GM12878 (cell line): ENCODE measurements around the gene ARHGAP22.

ENCODE experiments used
- MTA2 ChIP-seq: fragments of 450-650 bp; IDR thresholded peaks from 2 replicates; pipeline ENCODE4 v1.6.1; 2016; ENCODE audit warnings: low read depth, mild to moderate bottlenecking, moderate library complexity
- MYC ChIP-seq: IDR thresholded peaks from 2 replicates; pipeline ENCODE4 v1.6.1; 2011; ENCODE audit warnings: mild to moderate bottlenecking, low read length, moderate library complexity, inconsistent platforms; ENCODE audit not compliant: insufficient read depth, insufficient replicate concordance, insufficient read length, severe bottlenecking
- NFIC ChIP-seq: IDR thresholded peaks from 2 replicates; pipeline ENCODE4 v1.6.1; 2012; ENCODE audit warnings: low read depth, mild to moderate bottlenecking, inconsistent platforms, low read length, moderate library complexity
- NKRF ChIP-seq: fragments of 450-650 bp; conservative IDR thresholded peaks from 2 replicates; pipeline ENCODE4 v1.6.1; 2017; ENCODE audit warnings: mild to moderate bottlenecking, moderate library complexity
- TAF1 ChIP-seq: IDR thresholded peaks from 2 replicates; pipeline ENCODE4 v1.6.1; 2011; ENCODE audit warnings: mild to moderate bottlenecking, low read depth, low read length, borderline replicate concordance
- TF ChIP-seq, protein P1 (sequence below), 3 experiments: IDR thresholded peaks in 2 of 3; conservative IDR thresholded peaks in 1 of 3; 2 replicates each; pipeline ENCODE4 v1.5.1; 2011; ENCODE audit warnings: low read depth in 3 of 3, low read length in 3 of 3, mild to moderate bottlenecking in 3 of 3, control low read depth in 2 of 3, moderate library complexity in 2 of 3, inconsistent platforms in 1 of 3, mixed read lengths in 1 of 3; ENCODE audit not compliant: control insufficient read depth in 2 of 3, insufficient read depth in 1 of 3; ENCODE audit errors: extremely low read depth in 1 of 3

DNA sequence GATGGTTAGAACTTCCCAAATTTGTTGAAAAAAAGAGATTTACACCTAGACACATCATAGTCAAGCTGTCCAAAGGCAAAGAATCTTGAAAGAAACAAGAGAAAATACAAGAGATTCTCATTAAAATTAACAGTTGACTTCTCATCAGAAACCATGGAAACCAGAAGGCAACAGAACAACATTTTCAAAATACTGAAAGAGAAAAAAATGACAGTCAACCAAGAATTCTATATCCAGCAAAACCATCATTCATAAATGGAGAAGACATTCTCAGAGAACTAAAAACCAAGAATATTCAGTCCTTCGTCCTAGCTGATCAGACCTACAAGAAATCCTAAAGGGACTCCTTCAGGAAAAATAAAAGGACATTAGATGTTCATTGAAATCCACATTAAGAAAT is 90.6 kb downstream of the ARHGAP22 start:
- no peak for TF ChIP-seq NFIC
- TF ChIP-seq, protein P1, sequence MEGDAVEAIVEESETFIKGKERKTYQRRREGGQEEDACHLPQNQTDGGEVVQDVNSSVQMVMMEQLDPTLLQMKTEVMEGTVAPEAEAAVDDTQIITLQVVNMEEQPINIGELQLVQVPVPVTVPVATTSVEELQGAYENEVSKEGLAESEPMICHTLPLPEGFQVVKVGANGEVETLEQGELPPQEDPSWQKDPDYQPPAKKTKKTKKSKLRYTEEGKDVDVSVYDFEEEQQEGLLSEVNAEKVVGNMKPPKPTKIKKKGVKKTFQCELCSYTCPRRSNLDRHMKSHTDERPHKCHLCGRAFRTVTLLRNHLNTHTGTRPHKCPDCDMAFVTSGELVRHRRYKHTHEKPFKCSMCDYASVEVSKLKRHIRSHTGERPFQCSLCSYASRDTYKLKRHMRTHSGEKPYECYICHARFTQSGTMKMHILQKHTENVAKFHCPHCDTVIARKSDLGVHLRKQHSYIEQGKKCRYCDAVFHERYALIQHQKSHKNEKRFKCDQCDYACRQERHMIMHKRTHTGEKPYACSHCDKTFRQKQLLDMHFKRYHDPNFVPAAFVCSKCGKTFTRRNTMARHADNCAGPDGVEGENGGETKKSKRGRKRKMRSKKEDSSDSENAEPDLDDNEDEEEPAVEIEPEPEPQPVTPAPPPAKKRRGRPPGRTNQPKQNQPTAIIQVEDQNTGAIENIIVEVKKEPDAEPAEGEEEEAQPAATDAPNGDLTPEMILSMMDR (IDR thresholded peaks at IDR 0.05 in 2 of 3, conservative IDR thresholded peaks at IDR 0.05 in 1 of 3; ENCODE audit: control insufficient read depth in 2 of 3, extremely low read depth in 1 of 3, insufficient read depth in 1 of 3, low read depth in 3 of 3, low read length in 3 of 3): no peak
- no peak for TF ChIP-seq TAF1
- TF ChIP-seq MTA2: no peak
- no peak for TF ChIP-seq MYC
- no peak for TF ChIP-seq NKRF
